B cell (primary cell): ENCODE results near the gene NECAP2.

Source experiments
- EZH2 ChIP-seq: IDR thresholded peaks from 2 replicates; pipeline ENCODE4 v1.6.1; 2012; ENCODE audit warnings: borderline replicate concordance, low read depth, mild to moderate bottlenecking, moderate library complexity, low read length; ENCODE audit not compliant: insufficient read depth, poor library complexity, severe bottlenecking
- TF ChIP-seq, protein P1 (sequence below): fragments of 200-600 bp; IDR thresholded peaks from one replicate; pipeline ENCODE4 v1.8.0; 2022; ENCODE audit warnings: antibody characterized with exemption, mild to moderate bottlenecking

DNA sequence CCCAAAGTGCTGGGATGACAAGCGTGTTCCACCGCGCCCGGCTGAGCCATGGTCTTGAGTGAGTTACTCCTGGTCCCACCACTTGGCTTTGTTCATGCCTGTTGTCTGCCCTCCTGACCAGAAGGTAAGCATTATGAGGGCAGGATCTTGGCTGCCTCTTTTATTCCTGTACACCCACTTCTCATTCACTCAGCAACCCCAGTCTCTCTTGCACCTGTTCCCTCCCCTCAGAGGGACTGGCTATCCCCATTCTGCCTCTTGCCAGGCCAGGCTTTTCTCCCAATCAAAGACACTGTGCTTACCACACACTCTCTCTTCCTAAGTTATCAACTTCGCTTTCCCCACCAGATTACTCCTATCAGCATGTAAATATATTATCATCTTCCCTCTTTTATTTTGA, 29.7 kb upstream of the NECAP2 start:
- TF ChIP-seq EZH2 = no peak
- TF ChIP-seq, protein P1, sequence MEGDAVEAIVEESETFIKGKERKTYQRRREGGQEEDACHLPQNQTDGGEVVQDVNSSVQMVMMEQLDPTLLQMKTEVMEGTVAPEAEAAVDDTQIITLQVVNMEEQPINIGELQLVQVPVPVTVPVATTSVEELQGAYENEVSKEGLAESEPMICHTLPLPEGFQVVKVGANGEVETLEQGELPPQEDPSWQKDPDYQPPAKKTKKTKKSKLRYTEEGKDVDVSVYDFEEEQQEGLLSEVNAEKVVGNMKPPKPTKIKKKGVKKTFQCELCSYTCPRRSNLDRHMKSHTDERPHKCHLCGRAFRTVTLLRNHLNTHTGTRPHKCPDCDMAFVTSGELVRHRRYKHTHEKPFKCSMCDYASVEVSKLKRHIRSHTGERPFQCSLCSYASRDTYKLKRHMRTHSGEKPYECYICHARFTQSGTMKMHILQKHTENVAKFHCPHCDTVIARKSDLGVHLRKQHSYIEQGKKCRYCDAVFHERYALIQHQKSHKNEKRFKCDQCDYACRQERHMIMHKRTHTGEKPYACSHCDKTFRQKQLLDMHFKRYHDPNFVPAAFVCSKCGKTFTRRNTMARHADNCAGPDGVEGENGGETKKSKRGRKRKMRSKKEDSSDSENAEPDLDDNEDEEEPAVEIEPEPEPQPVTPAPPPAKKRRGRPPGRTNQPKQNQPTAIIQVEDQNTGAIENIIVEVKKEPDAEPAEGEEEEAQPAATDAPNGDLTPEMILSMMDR = no peak
